Lung (tissue), 12 donors: ENCODE measurements around the gene STK32B. TPM values are rescaled to one million over a fixed set of nuclear protein-coding genes. Genes with fewer than 3 reads are reported as not detected.

Experiments
- ATAC-seq: fragments of 200-7000 bp; cut with Tn5 transposase; one replicate; pipeline ENCODE4 v1.9.1; 2020; ENCODE audit warnings: moderate number of reproducible peaks; ENCODE audit not compliant: insufficient read depth, low FRiP score
- DNase-seq, 3 donors: peaks; one replicate each; pipeline ENCODE4 v3.0.0-alpha.2; 2013 to 2017
- H3K27ac ChIP-seq, 2 donors: one replicate each; pipeline ENCODE4 v1.5.1; 2013; ENCODE audit warnings: mild to moderate bottlenecking in 2 of 2, moderate library complexity in 2 of 2, control low read depth in 1 of 2, inconsistent platforms in 1 of 2, low read depth in 1 of 2, low read length in 1 of 2
- H3K27me3 ChIP-seq, 3 donors: one replicate each; pipeline ENCODE4 v1.5.1; 2013; ENCODE audit warnings: low read length in 2 of 3; ENCODE audit not compliant: control insufficient read depth in 3 of 3, insufficient read depth in 3 of 3
- H3K36me3 ChIP-seq, 4 donors: one replicate each; pipeline ENCODE4 v1.5.1; 2013; ENCODE audit warnings: low read length in 4 of 4, mild to moderate bottlenecking in 1 of 4, moderate library complexity in 1 of 4; ENCODE audit not compliant: control insufficient read depth in 4 of 4, insufficient read depth in 4 of 4
- H3K4me1 ChIP-seq, 5 donors: one replicate each; pipeline ENCODE4 v1.5.1; 2013; ENCODE audit warnings: low read length in 5 of 5, mild to moderate bottlenecking in 2 of 5, moderate library complexity in 1 of 5; ENCODE audit not compliant: control insufficient read depth in 5 of 5, insufficient read depth in 5 of 5
- H3K4me3 ChIP-seq: one replicate; pipeline ENCODE4 v1.5.1; 2013; ENCODE audit warnings: mild to moderate bottlenecking, control low read depth, moderate library complexity
- H3K9ac ChIP-seq, 2 donors: one replicate each; pipeline ENCODE4 v1.5.1; 2013; ENCODE audit warnings: low read length in 2 of 2, control low read depth in 1 of 2; ENCODE audit not compliant: insufficient read depth in 1 of 2
- H3K9me3 ChIP-seq, 4 donors: one replicate each; pipeline ENCODE4 v1.5.1; 2013; ENCODE audit warnings: low read length in 3 of 4, mild to moderate bottlenecking in 1 of 4, moderate library complexity in 1 of 4; ENCODE audit not compliant: control insufficient read depth in 4 of 4, insufficient read depth in 3 of 4
- WGBS, 2 donors: extraction: QIAGEN DNeasy Blood & Tissue Kit; methylation state at CpG; one replicate each; pipeline ENCODE4 v1.1.7; 2013; 5-methylcytosine and 5-hydroxymethylcytosine counted together
- polyA plus RNA-seq, 2 donors: library from polyadenylated mRNA; stranded (reverse); fragments of 200-250 nt; gene quantifications; one replicate each; pipeline ENCODE4 v1.2.1, GENCODE V29; 2013
- total RNA-seq, 2 donors: library from RNA; depleted of rRNA in 1 of 2; stranded (reverse); fragments of >200 nt in 1 of 2; gene quantifications; one replicate each; pipeline ENCODE4 v1.2.1, GENCODE V29; 2014 to 2021
- TF ChIP-seq, protein P1 (sequence below): IDR thresholded peaks from 2 replicates; pipeline ENCODE4 v1.5.1; 2012; ENCODE audit warnings: mild to moderate bottlenecking; ENCODE audit errors: control extremely low read depth, extremely low read depth
- donor health status: control.
- donor health status: control.
- donor health status: Bipolar disorder and iron deficiency.
- donor health status: healthy.
- donor health status: DM: yes; HTN: yes; CAD: no.

The STK32B gene
- total and polyA plus RNA-seq, 4 donors, result 0.29 to 2.2 (median 1.4) TPM

DNA sequence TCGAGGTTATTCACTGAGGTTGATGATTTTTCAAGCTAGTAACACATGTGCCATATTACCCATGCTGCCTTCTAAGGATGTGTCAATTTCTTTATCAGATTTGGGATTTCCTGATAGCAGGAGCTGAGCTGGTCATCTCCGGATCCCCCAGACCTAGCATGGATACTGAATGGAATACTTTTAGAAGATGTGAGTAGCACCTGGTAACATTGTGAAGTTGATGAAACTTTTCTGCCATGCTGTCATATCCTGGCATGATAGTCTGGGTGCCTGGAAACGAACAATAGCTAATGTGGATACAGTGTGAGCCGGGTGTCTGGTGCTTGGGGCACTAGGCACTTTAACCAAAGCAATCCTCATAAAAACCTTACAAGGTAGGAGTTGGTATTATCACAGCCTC, 21.1 kb upstream of the STK32B start:
- H3K27me3 ChIP-seq, result no peaks in the 10 kb centered on the region
- TF ChIP-seq, protein P1, sequence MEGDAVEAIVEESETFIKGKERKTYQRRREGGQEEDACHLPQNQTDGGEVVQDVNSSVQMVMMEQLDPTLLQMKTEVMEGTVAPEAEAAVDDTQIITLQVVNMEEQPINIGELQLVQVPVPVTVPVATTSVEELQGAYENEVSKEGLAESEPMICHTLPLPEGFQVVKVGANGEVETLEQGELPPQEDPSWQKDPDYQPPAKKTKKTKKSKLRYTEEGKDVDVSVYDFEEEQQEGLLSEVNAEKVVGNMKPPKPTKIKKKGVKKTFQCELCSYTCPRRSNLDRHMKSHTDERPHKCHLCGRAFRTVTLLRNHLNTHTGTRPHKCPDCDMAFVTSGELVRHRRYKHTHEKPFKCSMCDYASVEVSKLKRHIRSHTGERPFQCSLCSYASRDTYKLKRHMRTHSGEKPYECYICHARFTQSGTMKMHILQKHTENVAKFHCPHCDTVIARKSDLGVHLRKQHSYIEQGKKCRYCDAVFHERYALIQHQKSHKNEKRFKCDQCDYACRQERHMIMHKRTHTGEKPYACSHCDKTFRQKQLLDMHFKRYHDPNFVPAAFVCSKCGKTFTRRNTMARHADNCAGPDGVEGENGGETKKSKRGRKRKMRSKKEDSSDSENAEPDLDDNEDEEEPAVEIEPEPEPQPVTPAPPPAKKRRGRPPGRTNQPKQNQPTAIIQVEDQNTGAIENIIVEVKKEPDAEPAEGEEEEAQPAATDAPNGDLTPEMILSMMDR, result no peak
- no peaks in the 10 kb centered on the region for H3K9me3 ChIP-seq
- no peak overlapping the region for H3K9ac ChIP-seq
- H3K36me3 ChIP-seq, result no peaks in the 10 kb centered on the region
- H3K4me1 ChIP-seq, result peaks cover 0 to 24% (median 10%) of the 10 kb centered on the region in 5 donors
- H3K27ac ChIP-seq, result no peak overlapping the region
- no peak overlapping the region for H3K4me3 ChIP-seq
- DNase-seq, result no peak
- no peak for ATAC-seq
- WGBS, 2 donors, result 72 to 83% methylated on average over 4 of the region's 4 CpGs

DNA sequence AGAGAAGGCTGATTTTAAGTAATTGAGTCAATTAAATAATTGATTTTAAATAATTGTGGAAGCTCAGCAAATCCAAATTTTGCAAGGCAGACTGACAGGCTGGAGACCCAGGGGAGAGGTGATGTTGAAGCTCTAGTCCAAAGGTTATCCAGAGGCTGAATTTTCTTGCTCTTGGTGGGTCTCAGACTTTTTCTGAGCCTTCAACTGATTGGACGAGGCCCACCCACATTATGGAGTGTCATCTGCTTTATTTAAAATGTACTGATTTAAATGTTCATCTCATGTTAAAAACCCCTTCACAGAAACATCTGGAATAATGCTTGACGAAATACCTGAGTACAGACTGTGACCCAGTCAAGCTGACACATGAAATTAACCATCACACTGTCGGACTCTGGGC, 20.4 kb upstream of the STK32B start:
- 95% methylated on average over 3 of the region's 3 CpGs for WGBS, 2 donors
- DNase-seq (no peak), ATAC-seq (no peak)
- no peak overlapping the region for H3K27ac ChIP-seq
- H3K4me3 ChIP-seq, result no peak overlapping the region
- no peaks in the 10 kb centered on the region for H3K9me3 ChIP-seq
- H3K27me3 ChIP-seq, result no peaks in the 10 kb centered on the region
- H3K36me3 ChIP-seq, result no peaks in the 10 kb centered on the region
- TF ChIP-seq, protein P1, result no peak
- peaks cover 0 to 26% (median 10%) of the 10 kb centered on the region in 5 donors for H3K4me1 ChIP-seq
- H3K9ac ChIP-seq, result no peak overlapping the region

DNA sequence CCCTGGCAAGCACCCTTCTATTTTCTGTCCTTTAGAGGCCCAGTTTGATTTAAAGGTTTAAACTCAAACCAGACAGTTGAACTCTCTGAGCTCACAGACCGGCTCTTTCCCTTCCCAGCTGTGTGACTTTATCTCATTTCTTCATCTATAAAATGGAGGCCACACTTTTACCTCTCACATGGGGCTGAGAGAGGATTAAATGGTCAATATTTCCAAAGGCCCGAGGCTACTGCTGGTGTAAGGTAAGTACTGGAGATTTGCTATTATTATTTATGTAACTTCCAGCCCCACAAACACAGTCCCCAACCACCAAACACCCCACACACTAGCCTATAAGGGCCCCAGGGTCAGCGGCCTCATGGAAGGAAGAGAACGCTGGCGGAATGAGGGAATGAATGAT, 18.5 kb upstream of the STK32B start:
- Histone ChIP-seq H3K9ac (no peak overlapping the region), H3K9me3 (no peaks in the 10 kb centered on the region), H3K27me3 (no peaks in the 10 kb centered on the region), H3K36me3 (no peaks in the 10 kb centered on the region), H3K27ac (peak overlapping the region in 1 of 2 donors; percentile 74), H3K4me3 (no peak overlapping the region), H3K4me1 (peaks cover 0 to 32% (median 10%) of the 10 kb centered on the region in 5 donors)
- DNase-seq, result no peak
- TF ChIP-seq, protein P1, result no peak
- no peak for ATAC-seq
- 39 to 54% methylated on average over 5 of the region's 5 CpGs for WGBS, 2 donors

DNA sequence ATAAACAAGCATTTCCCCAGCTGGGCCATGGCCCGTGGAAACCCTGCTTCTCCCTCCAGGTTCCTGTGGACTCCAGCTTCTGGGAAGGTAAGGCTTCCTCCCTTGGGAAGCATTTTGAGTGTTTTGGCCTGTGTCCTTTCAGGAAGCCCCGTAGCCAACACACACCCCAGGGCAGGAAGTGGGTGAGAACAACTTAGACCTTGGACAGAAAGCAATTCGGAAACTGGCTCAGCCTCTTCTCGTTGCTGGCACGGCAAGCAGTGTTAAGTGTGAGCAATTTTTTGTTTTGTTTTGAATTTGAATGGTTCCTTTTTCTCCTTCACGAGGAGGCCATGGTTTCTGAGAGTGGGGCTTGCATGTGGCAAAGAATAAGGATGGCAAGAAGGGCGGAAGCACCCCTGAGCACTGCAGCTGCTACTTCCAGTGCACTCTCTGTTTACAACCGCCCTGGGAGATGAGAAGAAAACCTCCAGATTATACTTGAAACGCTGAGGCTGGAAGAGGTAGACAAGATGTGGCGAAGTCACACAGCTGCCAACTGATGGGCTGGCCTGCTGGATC, 17.9 kb upstream of the STK32B start:
- peak; percentile 56 for ATAC-seq
- WGBS, 2 donors, result 15 to 27% methylated on average over 10 of the region's 10 CpGs

More for the DNA sequence above, 17.9 kb upstream of the STK32B start:
- Histone ChIP-seq H3K9me3 (no peaks in the 10 kb centered on the region), H3K9ac (no peak overlapping the region), H3K27me3 (no peaks in the 10 kb centered on the region), H3K4me1 (peaks cover 0 to 36% (median 10%) of the 10 kb centered on the region in 5 donors), H3K4me3 (no peak overlapping the region), H3K27ac (peak overlapping the region in 1 of 2 donors; percentile 74), H3K36me3 (no peaks in the 10 kb centered on the region)
- DNase-seq, result peak; percentile 40 to 68 (median 65)
- TF ChIP-seq, protein P1, result no peak
